ENCODE data around the gene IQGAP3. TPM values are rescaled to one million over a fixed set of nuclear protein-coding genes. Genes with fewer than 3 reads are reported as not detected.
A peak's percentile ranks its signal among the peaks of the same experiment; 100 is the strongest.

IQGAP3 gene
- total RNA-seq, 1 donor from 2014 or later, result 1.3 TPM

DNA sequence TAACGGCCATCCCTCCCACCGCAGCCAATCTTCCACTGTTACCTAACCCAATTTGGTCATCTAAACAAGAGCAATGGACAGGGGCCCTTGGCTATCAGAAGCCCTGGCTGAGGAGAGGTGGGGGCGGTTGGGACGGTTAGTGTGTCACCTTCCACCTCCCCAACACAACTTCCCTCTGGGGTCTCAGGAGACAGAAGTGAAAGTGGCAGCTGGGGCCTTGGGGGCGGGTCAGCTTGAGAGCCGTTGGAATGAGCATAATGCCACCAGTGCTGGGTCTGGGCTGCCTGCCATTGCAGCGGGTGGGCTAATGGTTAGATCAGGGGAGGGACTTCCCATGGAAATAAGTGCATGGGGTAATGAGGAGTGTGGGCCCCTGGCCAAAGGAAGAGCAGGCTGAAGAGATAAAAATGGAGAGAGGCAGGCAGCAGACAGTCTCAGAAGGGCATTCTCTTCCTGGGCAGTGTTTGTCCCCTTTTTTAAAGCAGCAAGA, 79.7 kb downstream of the IQGAP3 start:
- TF ChIP-seq, protein P1, sequence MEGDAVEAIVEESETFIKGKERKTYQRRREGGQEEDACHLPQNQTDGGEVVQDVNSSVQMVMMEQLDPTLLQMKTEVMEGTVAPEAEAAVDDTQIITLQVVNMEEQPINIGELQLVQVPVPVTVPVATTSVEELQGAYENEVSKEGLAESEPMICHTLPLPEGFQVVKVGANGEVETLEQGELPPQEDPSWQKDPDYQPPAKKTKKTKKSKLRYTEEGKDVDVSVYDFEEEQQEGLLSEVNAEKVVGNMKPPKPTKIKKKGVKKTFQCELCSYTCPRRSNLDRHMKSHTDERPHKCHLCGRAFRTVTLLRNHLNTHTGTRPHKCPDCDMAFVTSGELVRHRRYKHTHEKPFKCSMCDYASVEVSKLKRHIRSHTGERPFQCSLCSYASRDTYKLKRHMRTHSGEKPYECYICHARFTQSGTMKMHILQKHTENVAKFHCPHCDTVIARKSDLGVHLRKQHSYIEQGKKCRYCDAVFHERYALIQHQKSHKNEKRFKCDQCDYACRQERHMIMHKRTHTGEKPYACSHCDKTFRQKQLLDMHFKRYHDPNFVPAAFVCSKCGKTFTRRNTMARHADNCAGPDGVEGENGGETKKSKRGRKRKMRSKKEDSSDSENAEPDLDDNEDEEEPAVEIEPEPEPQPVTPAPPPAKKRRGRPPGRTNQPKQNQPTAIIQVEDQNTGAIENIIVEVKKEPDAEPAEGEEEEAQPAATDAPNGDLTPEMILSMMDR (IDR thresholded peaks at IDR 0.05), result no peak
- peaks cover 100% of the 10 kb centered on the region for H3K4me1 ChIP-seq
- ATAC-seq (peak; percentile 3), DNase-seq (peak; percentile 66)
- peaks cover 7% of the 10 kb centered on the region for H3K36me3 ChIP-seq
- no peak overlapping the region for H3K4me3 ChIP-seq
- no peak overlapping the region for H3K27ac ChIP-seq
- H3K27me3 ChIP-seq, result no peaks in the 10 kb centered on the region
- intact Hi-C loops (cut with DNase I), result no loop called here
- no peaks in the 10 kb centered on the region for H3K9me3 ChIP-seq

GRCh38 chr1:156492013-156492590, 80.3 kb downstream of the IQGAP3 start:
- TF ChIP-seq, protein P1 (IDR thresholded peaks at IDR 0.05), result no peak
- no peak for DNase-seq
- Histone ChIP-seq H3K4me1 (peaks cover 94% of the 10 kb centered on the region), H3K27ac (peak overlapping the region; percentile 65), H3K36me3 (peaks cover 7% of the 10 kb centered on the region), H3K9me3 (no peaks in the 10 kb centered on the region), H3K4me3 (no peak overlapping the region), H3K27me3 (no peaks in the 10 kb centered on the region)
- intact Hi-C loops (cut with DNase I), result no loop called here
- ATAC-seq, result no peak

DNA sequence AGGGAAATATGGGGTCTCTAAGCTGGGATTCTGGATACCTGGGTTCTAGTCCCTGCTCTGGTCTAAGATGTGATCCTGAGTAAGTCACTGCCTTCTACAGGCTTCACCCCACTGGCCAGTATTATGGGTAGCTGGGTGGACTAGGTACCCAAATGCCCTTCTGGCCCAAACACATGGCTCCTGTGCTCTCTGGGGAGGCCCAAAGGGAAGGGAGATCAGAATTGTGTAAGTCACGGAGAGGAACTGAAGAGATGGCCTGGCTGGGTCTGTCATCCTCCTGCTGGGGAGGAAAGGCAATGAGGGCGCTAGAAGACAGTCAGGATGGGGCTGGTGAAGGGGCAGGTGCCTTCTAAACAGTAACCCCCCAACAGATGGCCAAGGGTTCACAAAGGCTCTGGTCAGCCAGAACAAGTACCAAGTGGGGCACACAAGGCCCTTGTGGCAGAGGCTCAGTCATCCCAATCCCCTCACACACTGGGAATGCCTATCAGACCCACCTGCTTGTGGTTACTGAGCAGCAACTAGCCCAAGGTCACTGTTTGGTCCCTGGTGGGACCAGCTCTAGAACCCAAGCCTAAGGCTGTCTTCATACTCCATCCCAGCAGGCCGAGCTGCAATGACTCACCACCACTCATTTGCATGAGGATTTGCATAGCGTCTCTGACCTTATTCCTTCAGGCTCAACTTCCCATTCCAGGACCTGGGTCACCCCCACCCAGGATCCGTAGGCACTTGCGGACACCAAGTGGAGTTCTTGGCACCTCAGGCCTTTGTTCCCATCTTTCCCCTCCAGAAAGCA, 81.0 kb downstream of the IQGAP3 start:
- ATAC-seq (peak; percentile 21), DNase-seq (no peak)
- intact Hi-C loops (cut with DNase I), result no loop called here
- no peaks in the 10 kb centered on the region for H3K27me3 ChIP-seq
- TF ChIP-seq, protein P1 (IDR thresholded peaks at IDR 0.05), result no peak
- peak overlapping the region; percentile 65 for H3K27ac ChIP-seq
- peaks cover 87% of the 10 kb centered on the region for H3K4me1 ChIP-seq
- no peaks in the 10 kb centered on the region for H3K9me3 ChIP-seq
- H3K36me3 ChIP-seq, result peaks cover 7% of the 10 kb centered on the region
- H3K4me3 ChIP-seq, result peak overlapping the region; percentile 4

DNA sequence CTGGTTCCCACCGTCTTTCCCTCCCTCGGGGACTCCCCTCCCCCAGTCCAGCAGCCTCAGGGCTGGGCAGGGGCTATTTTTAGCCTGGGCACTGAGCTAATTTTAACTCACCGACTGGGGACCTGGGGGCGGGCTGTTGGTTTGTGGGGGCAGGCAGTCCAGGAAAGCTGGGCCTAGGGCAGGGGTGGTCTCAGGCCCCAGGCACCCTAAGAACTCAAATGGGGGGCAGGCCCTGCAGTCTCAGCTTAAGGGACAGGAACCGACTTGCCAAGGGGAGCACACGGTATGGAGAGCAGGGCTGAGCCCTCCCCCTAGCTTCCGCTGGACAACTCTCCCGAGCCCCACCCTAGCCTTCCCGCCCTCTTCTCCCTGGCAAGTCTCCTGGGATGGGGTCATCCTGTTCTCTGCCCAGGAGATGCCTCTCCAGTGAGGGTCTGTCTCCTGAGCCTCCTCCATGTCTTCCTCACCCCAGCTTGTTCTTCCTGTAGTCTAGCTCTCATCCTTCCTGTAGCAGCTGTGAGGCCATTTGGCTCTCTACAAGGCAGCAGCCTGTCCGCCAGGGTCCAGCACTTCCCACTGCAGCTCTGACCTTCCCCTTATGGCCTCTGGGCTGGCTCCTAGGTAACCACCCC, 81.8 kb downstream of the IQGAP3 start:
- TF ChIP-seq, protein P1 (IDR thresholded peaks at IDR 0.05), result peak; percentile 7
- ATAC-seq (peak; percentile 41), DNase-seq (peak; percentile 63)

DNA sequence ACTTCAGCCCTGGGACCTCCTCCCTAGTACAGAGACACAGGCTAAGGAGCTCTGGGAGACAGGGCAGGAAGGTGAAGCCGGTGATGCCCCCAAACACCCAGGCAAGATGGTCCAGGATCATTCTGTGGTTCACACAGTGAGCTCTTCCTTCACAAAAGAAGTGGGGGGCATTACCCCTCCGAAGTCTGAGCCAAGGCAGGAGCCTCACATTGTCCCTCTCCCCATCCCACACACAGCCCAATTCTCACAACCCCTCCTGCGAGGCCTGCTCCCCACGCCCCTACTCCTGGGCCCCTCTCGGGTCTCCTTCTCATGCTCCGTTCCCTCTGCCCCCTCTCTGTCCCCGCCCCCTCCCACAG, 82.5 kb downstream of the IQGAP3 start:
- Histone ChIP-seq H3K27me3 (no peaks in the 10 kb centered on the region), H3K9me3 (no peaks in the 10 kb centered on the region), H3K36me3 (peaks cover 2% of the 10 kb centered on the region), H3K4me1 (peaks cover 77% of the 10 kb centered on the region), H3K27ac (peak overlapping the region; percentile 47), H3K4me3 (peak overlapping the region; percentile 4)
- intact Hi-C loops (cut with DNase I), result no loop called here
- TF ChIP-seq, protein P1 (IDR thresholded peaks at IDR 0.05), result no peak
- DNase-seq, result no peak
- ATAC-seq, result no peak

More for the DNA sequence above, 81.8 kb downstream of the IQGAP3 start:
- intact Hi-C loops (cut with DNase I), result no loop called here
- Histone ChIP-seq H3K27me3 (no peaks in the 10 kb centered on the region), H3K4me1 (peaks cover 79% of the 10 kb centered on the region), H3K27ac (peak overlapping the region; percentile 65), H3K36me3 (peaks cover 7% of the 10 kb centered on the region), H3K4me3 (peak overlapping the region; percentile 4), H3K9me3 (no peaks in the 10 kb centered on the region)

Measured in upper lobe of right lung (tissue), 1 donor.